Mesothelial cell of epicardium (in vitro differentiated cells): Measurements from ENCODE around the gene TCERG1L. TPM values are rescaled to one million over a fixed set of nuclear protein-coding genes. Genes with fewer than 3 reads are reported as not detected.
A peak's percentile ranks its signal among the peaks of the same experiment; 100 is the strongest.

ENCODE experiments used
- DNase-seq, 2 experiments: peaks; one replicate each; pipeline ENCODE4 v3.0.0; 2021; ENCODE audit warnings: low spot score in 2 of 2; ENCODE audit not compliant: unreplicated experiment in 2 of 2
- H3K27ac Mint-ChIP-seq: 2 replicates; pipeline ENCODE4 v1.8.0; 2021; ENCODE audit warnings: mixed read lengths
- H3K27me3 Mint-ChIP-seq: 2 replicates; pipeline ENCODE4 v1.8.0; 2021; ENCODE audit warnings: low read depth, mixed read lengths
- H3K36me3 Mint-ChIP-seq: 2 replicates; pipeline ENCODE4 v1.8.0; 2021; ENCODE audit warnings: mixed read lengths
- H3K4me1 Mint-ChIP-seq: 2 replicates; pipeline ENCODE4 v1.8.0; 2021; ENCODE audit warnings: mixed read lengths
- H3K4me3 Mint-ChIP-seq: 2 replicates; pipeline ENCODE4 v1.8.0; 2021; ENCODE audit warnings: mild to moderate bottlenecking, moderate library complexity, mixed read lengths
- H3K9me3 Mint-ChIP-seq: 2 replicates; pipeline ENCODE4 v1.8.0; 2021; ENCODE audit warnings: mixed read lengths
- total RNA-seq: library from RNA; stranded (reverse); gene quantifications from 3 replicates; pipeline ENCODE4 v1.2.1, GENCODE V29; 2021
- TF ChIP-seq, protein P1 (sequence below): fragments of 200-600 bp; sonication (generic); IDR thresholded peaks from one replicate; pipeline ENCODE4 v1.5.0; 2021; ENCODE audit warnings: antibody characterized with exemption; ENCODE audit not compliant: unreplicated experiment

Gene TCERG1L
- total RNA-seq, 1 donor from 2014 or later: 0.63 TPM

GRCh38 chr10:131129544-131129943, 182.0 kb downstream of the TCERG1L start:
- H3K27me3 Mint-ChIP-seq: no peaks in the 10 kb centered on the region
- no peak overlapping the region for H3K27ac Mint-ChIP-seq
- H3K9me3 Mint-ChIP-seq: no peaks in the 10 kb centered on the region
- no peak for DNase-seq
- peaks cover 39% of the 10 kb centered on the region for H3K4me1 Mint-ChIP-seq
- H3K36me3 Mint-ChIP-seq: no peaks in the 10 kb centered on the region
- no peak overlapping the region for H3K4me3 Mint-ChIP-seq
- TF ChIP-seq, protein P1, sequence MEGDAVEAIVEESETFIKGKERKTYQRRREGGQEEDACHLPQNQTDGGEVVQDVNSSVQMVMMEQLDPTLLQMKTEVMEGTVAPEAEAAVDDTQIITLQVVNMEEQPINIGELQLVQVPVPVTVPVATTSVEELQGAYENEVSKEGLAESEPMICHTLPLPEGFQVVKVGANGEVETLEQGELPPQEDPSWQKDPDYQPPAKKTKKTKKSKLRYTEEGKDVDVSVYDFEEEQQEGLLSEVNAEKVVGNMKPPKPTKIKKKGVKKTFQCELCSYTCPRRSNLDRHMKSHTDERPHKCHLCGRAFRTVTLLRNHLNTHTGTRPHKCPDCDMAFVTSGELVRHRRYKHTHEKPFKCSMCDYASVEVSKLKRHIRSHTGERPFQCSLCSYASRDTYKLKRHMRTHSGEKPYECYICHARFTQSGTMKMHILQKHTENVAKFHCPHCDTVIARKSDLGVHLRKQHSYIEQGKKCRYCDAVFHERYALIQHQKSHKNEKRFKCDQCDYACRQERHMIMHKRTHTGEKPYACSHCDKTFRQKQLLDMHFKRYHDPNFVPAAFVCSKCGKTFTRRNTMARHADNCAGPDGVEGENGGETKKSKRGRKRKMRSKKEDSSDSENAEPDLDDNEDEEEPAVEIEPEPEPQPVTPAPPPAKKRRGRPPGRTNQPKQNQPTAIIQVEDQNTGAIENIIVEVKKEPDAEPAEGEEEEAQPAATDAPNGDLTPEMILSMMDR: no peak

GRCh38 chr10:131128731-131129130, 182.8 kb downstream of the TCERG1L start:
- H3K4me1 Mint-ChIP-seq: peaks cover 39% of the 10 kb centered on the region
- H3K4me3 Mint-ChIP-seq: no peak overlapping the region
- no peaks in the 10 kb centered on the region for H3K27me3 Mint-ChIP-seq
- no peak overlapping the region for H3K27ac Mint-ChIP-seq
- TF ChIP-seq, protein P1: no peak
- H3K36me3 Mint-ChIP-seq: no peaks in the 10 kb centered on the region
- no peak for DNase-seq
- no peaks in the 10 kb centered on the region for H3K9me3 Mint-ChIP-seq

GRCh38 chr10:131127610-131128009, 183.9 kb downstream of the TCERG1L start:
- TF ChIP-seq, protein P1: no peak
- H3K9me3 Mint-ChIP-seq: peaks cover under 1% of the 10 kb centered on the region
- no peak overlapping the region for H3K27ac Mint-ChIP-seq
- H3K36me3 Mint-ChIP-seq: no peaks in the 10 kb centered on the region
- no peak for DNase-seq
- H3K27me3 Mint-ChIP-seq: no peaks in the 10 kb centered on the region
- H3K4me1 Mint-ChIP-seq: peaks cover 39% of the 10 kb centered on the region
- H3K4me3 Mint-ChIP-seq: no peak overlapping the region

GRCh38 chr10:131127138-131127589, 184.4 kb downstream of the TCERG1L start:
- TF ChIP-seq, protein P1: no peak
- Mint-ChIP-seq H3K36me3 (no peaks in the 10 kb centered on the region), H3K27ac (peak overlapping the region; percentile 17), H3K9me3 (peaks cover 3% of the 10 kb centered on the region), H3K4me3 (no peak overlapping the region), H3K4me1 (peaks cover 36% of the 10 kb centered on the region), H3K27me3 (no peaks in the 10 kb centered on the region)
- DNase-seq: no peak

GRCh38 chr10:131126321-131127137, 185.0 kb downstream of the TCERG1L start:
- TF ChIP-seq, protein P1: no peak
- Mint-ChIP-seq H3K27ac (no peak overlapping the region), H3K4me3 (no peak overlapping the region), H3K4me1 (peaks cover 32% of the 10 kb centered on the region), H3K27me3 (no peaks in the 10 kb centered on the region), H3K36me3 (no peaks in the 10 kb centered on the region), H3K9me3 (peaks cover 3% of the 10 kb centered on the region)
- no peak for DNase-seq
